GM12864 (cell line): ENCODE results near the gene LSR.

Experiments used
- DNase-seq: peaks from one replicate; pipeline ENCODE4 v3.0.0-alpha.2; 2011; ENCODE audit warnings: low read depth
- H3K4me3 ChIP-seq: 2 replicates; pipeline ENCODE4 v1.5.1; 2011; ENCODE audit warnings: mild to moderate bottlenecking, low read depth, low read length, control low read depth
- CTCF ChIP-seq: IDR thresholded peaks from 2 replicates; pipeline ENCODE4 v1.5.1; 2011; ENCODE audit warnings: low read depth, mild to moderate bottlenecking, moderate library complexity, low read length, control low read depth, inconsistent platforms; ENCODE audit errors: missing control alignments

The LSR gene

DNA sequence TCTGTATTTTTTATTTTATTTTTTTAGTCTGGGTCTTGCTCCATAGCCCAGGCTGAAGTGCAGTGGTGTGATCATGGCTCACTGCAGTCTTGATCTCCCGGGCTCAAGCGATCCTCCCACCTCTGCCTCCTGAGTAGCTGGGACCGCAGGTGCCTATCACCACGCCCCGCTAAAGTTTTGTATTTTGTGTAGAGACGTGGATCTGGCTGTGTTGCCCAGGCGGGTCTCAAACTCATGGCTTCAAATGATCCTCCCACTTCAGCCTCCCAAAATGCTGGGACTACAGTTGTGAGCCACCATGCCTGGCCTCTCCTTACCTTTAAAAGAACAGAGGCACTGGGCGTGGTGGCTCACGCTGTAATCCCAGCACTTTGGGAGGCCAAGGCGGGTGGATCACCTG lies 38.9 kb downstream of the LSR start:
- no peak overlapping the region for H3K4me3 ChIP-seq
- DNase-seq: no peak
- no peak for TF ChIP-seq CTCF

- no peak overlapping the region for H3K4me3 ChIP-seq
- no peak for TF ChIP-seq CTCF
- no peak for DNase-seq
These were observed 39.5 kb downstream of the LSR start for GRCh38 chr19:35288331-35288730.

GRCh38 chr19:35288906-35289305 lies 40.1 kb downstream of the LSR start:
- no peak for DNase-seq
- TF ChIP-seq CTCF: no peak
- no peak overlapping the region for H3K4me3 ChIP-seq

DNA sequence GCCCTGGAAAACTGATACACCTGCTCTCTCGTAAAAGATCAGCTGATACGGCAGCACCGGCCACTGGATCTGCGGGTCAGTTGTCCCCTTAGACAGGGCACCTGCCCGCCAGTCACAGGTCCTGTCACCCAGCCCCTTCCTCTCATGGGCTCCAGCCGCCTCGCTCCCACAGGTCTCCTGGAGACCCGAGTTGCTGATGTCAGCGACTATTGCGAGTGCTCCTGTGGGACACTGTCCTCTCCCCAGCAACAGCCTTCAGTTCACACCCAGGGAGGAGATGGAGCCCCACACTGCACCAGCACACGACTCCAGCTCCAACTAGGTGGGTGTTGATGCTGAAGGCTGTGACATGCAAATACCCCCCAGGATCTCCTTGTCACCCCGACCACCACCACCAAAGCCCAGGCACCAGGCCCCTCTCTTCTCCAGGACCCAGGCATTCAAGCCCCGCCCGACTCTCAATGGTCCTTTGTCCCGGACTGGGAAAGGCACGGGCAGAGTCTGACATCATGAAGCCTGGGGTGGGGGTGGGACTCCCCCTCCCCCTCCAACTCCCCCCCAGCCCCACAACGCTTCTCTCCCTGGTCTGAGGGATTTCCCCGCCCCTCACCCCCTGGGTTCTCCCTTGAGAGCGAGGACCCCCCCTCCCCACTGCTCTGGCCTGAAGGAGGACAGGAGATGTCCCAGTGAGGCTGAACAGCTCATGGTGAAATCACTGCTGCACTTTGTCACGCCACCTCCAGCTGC lies 41.8 kb downstream of the LSR start:
- TF ChIP-seq CTCF: no peak
- DNase-seq: no peak
- H3K4me3 ChIP-seq: no peak overlapping the region

DNA sequence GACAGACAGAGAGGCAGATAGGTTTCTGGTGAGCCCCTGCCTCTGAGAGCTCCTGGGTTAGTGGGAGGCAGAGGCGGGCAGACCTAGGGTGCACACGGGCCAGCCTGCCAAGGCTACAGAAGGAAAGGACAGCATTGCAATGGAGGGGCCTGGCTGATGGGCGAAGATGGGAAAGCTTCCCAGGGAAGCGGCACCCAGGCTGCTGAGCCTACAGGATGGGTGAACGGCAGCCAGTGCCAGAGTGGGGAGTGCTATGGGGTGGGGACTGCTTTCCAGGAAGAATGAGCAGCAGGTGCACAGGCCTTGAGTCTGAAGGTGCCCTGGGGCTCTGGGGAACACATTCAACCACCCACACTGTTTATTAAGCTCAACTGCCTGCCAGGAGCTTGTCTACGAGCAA lies 42.5 kb downstream of the LSR start:
- no peak for TF ChIP-seq CTCF
- DNase-seq: no peak
- no peak overlapping the region for H3K4me3 ChIP-seq

- DNase-seq: no peak
- no peak for TF ChIP-seq CTCF
- H3K4me3 ChIP-seq: no peak within 1 kb of the TSS
These were observed 43.1 kb downstream of the LSR start, which contains the start of gene MAG for GRCh38 chr19:35291916-35292315. MAG (plus strand) TSS chr19:35292161; CDS start chr19:35295409, 3,248 bp downstream.
